NCI-H1436 (cell line): Measurements from ENCODE around the gene SLC5A5.
A peak's percentile ranks its signal among the peaks of the same experiment; 100 is the strongest.

Experiments
- DNase-seq: peaks from one replicate; lab custom pipeline; 2025; lab: John Stamatoyannopoulos, UW

SLC5A5 gene

DNA sequence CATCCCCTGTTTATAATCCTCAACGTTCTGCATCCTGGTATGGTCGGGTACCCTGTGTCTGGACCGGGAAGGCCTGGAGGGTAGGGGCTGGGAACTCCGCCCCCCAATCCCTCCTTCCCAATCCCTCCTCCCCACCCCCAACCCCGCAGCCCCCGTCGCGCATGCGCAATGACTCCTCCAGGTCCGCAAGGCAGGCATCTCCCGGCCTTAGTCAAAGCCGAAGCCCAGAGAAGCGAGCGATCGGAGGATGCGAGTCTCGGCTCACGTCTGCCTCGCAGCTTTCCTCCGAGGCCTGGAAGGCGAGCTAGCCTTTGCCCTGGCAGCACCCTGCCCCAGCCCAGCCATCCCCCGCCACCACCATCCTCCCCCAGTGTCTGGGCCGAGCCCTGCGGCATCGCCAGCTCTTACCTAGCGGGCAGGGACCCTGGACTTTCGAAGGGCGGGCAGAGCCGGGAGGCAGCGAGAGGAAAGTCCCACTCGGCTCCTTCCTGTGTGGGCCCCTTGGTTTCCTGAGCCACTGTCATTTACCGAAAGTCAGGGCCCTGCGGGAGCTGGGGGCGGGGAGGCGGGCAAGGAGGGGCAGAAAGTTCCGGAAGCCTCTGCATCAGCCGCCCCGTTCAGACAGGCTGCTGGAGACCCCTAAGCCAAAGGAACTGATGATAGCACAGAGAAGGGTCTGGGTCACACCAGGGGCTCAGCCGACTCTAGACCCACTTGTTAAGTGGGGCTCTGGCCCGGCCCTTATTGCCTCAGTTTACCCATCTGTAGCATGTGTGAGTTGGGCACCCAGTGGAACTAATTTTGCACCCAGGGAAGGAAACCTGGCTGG, 24.0 kb upstream of the SLC5A5 start, which contains the start of gene JAK3:
TSS of gene JAK3 (minus strand) at position 445 of the 829 bp plus-strand sequence. CDS start 3,565 bp downstream, outside the sequence.
- no peak for DNase-seq

DNA sequence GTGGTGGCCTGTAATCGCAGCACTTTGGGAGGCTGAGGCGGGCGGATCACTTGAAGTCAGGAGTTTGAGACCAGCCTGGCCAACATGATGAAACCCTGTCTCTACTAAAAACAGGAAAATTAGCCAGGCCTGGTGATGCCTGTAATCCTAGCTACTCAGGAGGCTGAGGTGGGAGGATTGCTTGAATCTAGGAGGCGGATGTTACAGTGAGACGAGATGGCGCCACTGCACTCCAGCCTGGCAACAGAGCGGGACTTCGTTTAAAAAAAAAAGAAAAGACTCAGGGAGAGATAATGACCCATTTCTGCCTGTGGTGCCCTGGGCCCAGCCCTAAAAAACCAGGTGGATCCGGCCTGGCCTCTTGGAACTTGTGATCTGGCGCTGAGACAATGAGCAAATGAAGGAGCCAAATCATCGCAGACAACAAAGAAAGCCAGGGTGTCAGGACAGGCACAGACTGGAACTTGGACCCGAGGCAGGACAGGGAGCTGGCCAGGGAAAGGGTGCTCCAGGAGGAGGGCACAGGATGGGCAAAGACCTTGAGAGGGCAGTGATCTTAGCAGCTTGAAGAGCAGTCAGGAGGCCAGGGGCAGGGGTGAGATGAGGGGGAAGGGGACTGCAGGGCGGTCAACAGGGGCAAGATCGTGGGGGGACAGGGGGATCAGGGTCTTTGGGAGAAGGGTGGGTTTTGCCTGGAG, 23.0 kb upstream of the SLC5A5 start:
- DNase-seq, result no peak

GRCh38 chr19:17854061-17854460, 17.7 kb upstream of the SLC5A5 start:
- DNase-seq, result no peak

DNA sequence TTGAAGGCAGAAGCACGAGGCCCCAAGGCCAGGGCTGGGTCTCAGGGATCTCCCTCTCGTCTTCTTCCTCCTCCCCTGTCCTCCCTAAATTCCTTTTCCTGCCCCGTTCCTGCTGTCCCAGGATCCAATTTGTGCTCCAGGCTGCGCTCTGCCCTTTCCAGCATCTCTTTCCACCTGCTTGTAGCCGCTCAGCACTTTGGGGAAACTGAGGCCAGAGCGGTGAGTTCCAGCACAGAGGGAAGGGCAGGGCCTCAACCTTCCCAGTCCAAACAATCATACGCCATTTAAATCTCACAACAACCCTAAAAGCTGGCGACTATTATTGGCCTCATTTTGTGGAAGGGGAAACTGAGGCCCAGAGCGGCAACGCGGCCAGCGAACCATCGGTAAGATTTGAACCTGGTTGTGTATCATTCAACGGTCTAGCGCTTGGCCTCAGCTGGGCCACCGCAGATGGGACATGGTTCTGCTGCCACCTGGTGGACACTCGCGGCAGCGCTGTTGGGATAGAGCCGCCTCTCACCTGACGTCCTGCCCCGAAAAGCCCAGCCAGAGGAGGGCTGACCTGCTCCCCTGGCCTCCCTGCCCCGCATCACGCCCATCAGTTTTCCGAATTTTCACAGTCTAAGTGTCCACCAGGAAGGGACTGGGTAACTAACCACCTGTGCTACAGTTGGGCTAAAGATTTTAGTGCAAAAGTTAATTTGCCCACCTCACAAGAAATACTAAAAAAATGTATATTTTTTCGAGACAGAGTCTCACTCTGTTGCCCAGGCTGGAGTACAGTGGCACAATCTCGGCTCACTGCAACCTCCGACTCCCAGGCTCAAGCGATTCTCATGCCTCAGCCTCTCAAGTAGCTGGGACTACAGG, 16.2 kb upstream of the SLC5A5 start:
- DNase-seq, result peak; percentile 63

GRCh38 chr19:17859533-17860330, 12.0 kb upstream of the SLC5A5 start, which contains the start of gene RPL18A:
TSS of gene RPL18A (plus strand) at chr19:17859910. CDS start at chr19:17859957, 47 bp downstream.
- peak; percentile 99 for DNase-seq

DNA sequence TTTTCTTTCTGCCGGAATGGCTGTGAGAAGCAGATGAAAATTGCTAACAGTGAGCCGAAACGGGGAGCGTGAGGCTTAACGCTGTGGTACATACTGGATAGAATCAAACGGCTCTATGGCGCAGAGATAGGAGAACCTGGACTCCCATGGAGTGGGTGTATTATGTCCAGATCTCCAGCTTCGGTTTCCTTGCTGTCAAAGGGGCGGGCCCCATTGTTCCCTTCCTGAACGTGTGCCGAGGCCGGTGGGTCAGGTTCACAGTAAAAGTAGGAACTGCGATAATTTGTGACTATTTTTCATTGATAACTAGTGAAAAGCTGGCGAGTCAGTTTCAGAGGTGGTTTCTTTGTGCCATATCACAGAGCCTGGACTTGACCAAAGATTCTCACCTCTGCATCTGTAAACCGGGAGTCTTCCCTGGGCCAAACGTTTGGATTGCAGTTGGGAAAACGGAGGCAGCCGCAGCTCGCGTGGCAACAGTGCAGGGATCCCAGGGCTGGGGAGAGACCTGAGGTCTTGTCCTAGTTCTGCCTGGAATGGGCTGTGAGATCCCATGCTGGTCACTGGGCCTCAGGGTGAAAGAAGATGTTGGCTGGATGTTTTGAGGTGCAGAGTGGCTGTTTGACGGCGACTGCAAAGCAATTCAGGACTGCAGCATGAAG, 11.3 kb upstream of the SLC5A5 start:
- DNase-seq, result no peak

DNA sequence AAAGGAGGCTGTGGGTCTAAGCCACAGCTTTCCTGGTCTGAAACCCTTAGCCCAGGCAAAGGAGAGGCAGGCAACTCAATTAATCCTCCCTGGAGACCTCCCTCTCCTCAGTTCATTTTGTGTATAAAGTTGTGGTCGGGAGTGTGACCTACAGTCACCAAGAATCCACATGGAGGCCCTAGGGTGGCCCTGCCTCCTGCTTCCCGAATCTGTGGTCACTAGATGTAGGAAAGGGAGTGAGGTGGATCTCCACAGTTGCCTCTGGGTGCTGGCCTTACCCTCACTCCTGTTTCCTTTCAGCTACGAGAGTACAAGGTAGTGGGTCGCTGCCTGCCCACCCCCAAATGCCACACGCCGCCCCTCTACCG, 10.8 kb upstream of the SLC5A5 start:
- no peak for DNase-seq

- DNase-seq, result no peak
These were observed 10.0 kb upstream of the SLC5A5 start for GRCh38 chr19:17861542-17862402.

- no peak for DNase-seq
These were observed 8.8 kb upstream of the SLC5A5 start for GRCh38 chr19:17862711-17863519.

DNA sequence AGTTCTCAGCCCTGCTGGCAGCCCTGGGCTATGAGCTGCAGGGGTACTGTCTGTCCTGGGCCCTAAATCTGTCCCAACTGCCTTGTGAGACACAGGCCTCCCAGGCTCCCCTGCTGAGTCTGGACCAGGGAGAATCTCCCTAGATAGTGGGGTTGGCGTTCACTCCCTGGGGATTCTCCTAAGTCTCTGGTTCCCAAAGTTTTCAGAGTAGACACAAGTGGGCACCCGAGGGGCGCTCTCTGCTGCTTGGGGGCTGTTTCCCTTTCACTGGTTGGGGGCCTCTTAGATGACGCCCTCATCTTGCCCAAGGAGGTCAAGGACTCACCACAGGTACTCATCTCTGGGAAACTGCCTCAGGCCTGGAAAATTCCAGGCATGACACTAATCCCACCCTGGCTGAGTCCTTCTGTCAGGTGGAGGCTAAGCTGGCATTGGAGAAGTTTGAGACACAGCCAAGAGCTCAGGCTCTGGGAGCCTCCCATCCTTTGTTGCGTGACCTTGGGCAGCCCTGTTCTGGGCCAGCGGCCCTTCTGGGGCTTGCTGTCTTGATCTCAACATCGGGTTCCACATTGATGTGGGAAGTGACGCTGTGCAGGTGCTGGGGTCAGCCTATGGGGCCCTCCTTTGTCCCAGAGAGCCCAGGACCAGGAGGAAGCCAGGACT, 8.1 kb upstream of the SLC5A5 start:
- no peak for DNase-seq

DNA sequence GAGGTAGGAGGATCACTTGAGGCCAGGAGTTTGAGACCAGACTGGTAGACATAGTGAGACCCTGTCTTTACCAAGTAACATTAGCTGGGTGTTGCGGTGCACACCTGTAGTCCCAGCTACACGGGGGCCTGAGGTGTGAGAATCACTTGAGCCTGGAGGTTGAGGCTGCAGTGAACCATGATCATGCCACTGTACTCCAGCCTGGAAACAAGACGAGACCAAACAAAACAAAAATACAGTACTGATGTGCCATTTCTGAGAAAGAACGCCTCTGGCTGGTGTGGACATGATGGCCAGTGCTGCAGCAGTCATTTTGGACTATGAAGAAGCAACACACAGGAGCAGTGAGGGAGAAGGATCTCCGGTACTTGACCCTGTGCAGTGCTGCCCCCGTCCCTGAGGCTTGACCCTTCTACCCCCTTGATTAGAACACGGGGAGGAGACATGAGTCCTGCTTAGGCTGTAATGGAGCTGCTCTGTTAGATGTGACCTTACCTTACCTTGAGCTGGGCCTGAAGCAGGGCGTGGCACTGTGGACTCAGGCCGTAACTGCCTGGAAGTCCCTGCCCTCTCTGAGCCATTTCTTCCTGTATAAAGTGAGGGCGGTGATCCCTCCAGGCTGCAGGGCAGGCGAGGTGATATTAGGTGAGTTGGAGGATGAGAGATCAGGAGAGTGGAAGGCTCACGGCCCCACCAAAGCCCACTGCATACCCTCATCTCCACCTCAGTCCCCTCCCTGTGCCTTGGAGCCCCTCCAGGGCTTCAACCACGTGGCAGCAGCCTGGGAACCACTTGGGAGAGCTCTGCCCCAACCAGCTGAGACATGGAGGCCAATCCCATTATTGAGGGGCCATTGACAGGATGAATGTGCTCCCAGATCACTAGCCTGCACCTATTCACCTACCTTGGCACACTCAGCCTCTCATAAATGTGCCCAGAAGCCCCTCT, 6.1 kb upstream of the SLC5A5 start:
- DNase-seq, result no peak

DNA sequence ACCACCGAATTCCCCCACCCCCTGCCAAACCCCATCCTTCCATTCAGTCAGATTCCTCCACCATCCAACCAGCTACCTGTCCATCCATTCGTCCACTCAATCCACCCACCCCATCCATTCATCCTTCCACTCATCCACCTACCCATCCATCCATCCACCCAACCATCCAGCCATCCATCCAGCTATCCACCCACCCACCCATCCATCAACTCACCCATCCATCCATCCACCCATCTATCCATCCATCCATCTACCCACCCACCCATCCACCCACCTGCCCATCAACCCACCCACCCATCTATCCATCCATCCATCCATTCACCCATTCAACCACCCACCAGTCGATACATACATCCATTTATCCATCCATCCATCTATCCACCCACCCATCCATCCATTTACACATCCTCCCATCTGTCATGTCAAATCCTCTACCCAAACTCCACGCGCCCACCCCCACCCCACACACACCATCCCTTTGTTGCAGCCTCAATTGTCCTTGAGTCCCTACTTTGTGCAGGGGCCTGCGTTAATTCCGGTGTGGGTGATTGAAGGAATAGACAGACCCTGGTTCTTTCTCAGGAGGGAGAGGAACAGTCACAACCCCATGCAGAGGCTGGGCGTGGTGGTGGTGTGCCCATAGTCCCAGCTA, 5.3 kb upstream of the SLC5A5 start:
- DNase-seq, result no peak

GRCh38 chr19:17866964-17867486, 4.7 kb upstream of the SLC5A5 start:
- DNase-seq, result no peak

DNA sequence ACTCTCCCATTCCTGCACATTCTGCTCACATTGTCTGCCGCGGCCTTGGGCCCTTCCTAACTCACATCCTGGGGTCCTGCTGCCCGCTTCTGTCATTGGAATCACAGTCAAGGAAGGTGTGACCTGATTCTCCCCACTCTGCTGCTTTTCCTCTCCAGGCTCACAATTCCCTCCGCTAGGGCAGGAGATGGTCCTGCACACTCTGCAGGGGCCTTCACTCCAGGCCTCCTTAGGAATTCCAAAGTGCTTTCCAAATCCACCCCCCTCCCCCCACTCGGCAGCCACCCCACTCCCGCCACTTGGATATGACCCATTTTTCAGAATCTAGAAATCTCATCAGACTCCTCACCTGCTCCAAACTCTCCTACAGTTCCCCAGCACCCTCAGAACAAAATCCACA, 3.1 kb upstream of the SLC5A5 start:
- no peak for DNase-seq

- DNase-seq, result no peak
These were observed 2.6 kb upstream of the SLC5A5 start for GRCh38 chr19:17869114-17869608.
